C4-2B (cell line): ENCODE data around the gene NPTN.

Experiments used
- H3K27ac ChIP-seq: fragments of 450-650 bp; 2 replicates; pipeline ENCODE4 v1.5.1; 2017
- ZFX ChIP-seq: fragments of 450-650 bp; IDR thresholded peaks from 2 replicates; pipeline ENCODE4 v1.6.1; 2017
- TF ChIP-seq, protein P1 (sequence below): fragments of 450-650 bp; conservative IDR thresholded peaks from 2 replicates; pipeline ENCODE4 v1.5.1; 2017; ENCODE audit warnings: mild to moderate bottlenecking

Gene NPTN

DNA sequence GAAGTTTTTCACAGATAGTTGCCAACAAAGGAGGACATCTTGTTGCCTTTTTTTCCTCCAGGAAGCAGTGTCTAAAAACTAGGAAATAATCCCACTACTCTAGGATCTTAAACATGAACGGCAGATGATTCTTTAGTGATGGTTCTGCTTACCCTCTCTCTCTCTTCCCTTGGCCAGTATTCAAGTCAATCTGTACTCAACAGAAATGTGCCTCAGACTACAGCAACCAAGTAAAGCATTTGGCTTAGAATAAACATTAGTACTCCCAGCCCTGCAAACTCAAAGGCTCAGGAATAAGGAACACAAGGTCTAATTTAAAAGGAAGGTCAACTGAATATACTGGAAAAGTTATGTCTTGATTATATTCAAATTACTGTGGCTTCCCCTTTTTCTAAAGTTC, 8.7 kb downstream of the NPTN start:
- TF ChIP-seq, protein P1, sequence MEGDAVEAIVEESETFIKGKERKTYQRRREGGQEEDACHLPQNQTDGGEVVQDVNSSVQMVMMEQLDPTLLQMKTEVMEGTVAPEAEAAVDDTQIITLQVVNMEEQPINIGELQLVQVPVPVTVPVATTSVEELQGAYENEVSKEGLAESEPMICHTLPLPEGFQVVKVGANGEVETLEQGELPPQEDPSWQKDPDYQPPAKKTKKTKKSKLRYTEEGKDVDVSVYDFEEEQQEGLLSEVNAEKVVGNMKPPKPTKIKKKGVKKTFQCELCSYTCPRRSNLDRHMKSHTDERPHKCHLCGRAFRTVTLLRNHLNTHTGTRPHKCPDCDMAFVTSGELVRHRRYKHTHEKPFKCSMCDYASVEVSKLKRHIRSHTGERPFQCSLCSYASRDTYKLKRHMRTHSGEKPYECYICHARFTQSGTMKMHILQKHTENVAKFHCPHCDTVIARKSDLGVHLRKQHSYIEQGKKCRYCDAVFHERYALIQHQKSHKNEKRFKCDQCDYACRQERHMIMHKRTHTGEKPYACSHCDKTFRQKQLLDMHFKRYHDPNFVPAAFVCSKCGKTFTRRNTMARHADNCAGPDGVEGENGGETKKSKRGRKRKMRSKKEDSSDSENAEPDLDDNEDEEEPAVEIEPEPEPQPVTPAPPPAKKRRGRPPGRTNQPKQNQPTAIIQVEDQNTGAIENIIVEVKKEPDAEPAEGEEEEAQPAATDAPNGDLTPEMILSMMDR: no peak
- no peak for TF ChIP-seq ZFX
- H3K27ac ChIP-seq: no peak overlapping the region

DNA sequence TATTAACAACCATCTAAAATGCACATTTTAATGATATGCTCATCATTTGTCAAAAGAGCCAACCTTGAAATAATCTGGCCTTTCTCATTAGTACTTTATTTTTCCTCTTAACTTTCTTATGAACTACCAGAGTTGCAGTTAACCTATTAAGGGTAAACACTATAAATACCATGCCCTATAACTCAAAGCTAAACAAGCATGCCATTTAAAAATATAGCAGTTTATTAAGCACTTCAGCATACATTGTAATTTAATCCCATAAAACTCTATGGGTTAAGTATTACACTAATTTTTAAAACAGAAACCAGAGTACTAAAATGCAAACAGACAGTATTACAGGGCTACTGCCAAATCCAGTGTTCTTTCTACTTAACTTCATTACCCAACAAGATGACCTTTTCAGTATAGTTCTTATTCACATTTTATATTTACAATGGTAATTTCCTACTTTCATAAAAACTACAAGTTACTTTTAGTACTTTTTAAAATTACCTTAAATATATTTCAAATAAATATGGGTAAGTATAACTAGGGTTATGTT, 11.8 kb downstream of the NPTN start:
- H3K27ac ChIP-seq: no peak overlapping the region
- TF ChIP-seq ZFX: no peak
- TF ChIP-seq, protein P1: no peak

DNA sequence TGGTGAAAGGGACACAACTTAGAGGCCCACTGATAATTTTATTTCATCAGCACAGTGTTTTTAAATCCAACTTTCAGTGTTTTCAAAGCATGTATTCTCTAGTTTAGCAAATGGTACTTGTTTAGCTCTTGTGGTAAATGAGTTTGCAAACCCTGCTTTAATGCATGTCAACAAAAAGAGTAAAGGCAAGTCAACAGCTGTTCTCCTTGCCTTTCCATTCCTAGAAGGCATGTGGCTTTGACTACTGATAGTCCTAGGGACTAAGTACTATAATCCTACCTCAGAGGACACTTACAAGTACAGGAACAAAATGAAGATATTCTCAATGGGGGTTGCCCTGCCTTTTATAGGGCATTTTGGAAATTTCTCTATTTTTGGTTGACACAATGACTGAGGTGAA, 13.1 kb downstream of the NPTN start:
- TF ChIP-seq ZFX: no peak
- TF ChIP-seq, protein P1: no peak
- no peak overlapping the region for H3K27ac ChIP-seq

DNA sequence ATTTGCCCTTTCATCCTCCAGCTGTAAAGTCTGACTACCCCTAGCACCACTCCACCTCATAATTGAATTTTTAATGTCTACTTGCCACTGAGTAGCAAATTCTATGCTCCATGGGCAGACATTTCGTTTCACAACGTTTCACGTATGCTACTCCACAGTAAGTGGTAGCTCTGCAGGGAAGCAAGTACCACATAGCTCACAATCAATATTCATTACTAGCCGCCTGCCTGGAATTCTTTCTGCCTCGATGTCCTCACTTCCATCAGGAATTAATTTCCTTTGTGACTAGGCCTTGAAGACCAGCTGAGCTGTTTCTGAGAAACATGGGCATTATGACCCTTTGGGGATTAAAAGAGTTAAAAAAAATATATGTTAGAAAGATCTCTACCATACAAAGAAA, 15.3 kb downstream of the NPTN start:
- H3K27ac ChIP-seq: no peak overlapping the region
- TF ChIP-seq, protein P1: no peak
- no peak for TF ChIP-seq ZFX

GRCh38 chr15:73617301-73617831, 15.8 kb downstream of the NPTN start:
- no peak for TF ChIP-seq ZFX
- no peak overlapping the region for H3K27ac ChIP-seq

- no peak overlapping the region for H3K27ac ChIP-seq
- no peak for TF ChIP-seq ZFX
- TF ChIP-seq, protein P1: no peak
Observed at GRCh38 chr15:73608941-73609340, 24.2 kb downstream of the NPTN start.

- TF ChIP-seq, protein P1: no peak
- no peak overlapping the region for H3K27ac ChIP-seq
Observed at GRCh38 chr15:73608475-73608874, 24.7 kb downstream of the NPTN start.

- H3K27ac ChIP-seq: no peak overlapping the region
- TF ChIP-seq ZFX: no peak
- TF ChIP-seq, protein P1: no peak
Observed at GRCh38 chr15:73607843-73608242, 25.3 kb downstream of the NPTN start.
